ENCODE data around the gene AIPL1.

Gene AIPL1

GRCh38 chr17:6376931-6377361 is 58.0 kb downstream of the AIPL1 start:
- no peak for TF ChIP-seq EZH2phosphoT487 (IDR thresholded peaks at IDR 0.05; ENCODE audit: borderline replicate concordance)
- TF ChIP-seq CTCF (conservative IDR thresholded peaks at IDR 0.05; ENCODE audit: low read length): no peak
- Histone ChIP-seq H3K79me2 (ENCODE audit: insufficient read depth, low read length) (no peaks in the 10 kb centered on the region), H3K4me3 (ENCODE audit: low read length, poor library complexity, severe bottlenecking) (no peak overlapping the region), H3K4me1 (ENCODE audit: insufficient read depth, low read length, poor library complexity, severe bottlenecking) (no peaks in the 10 kb centered on the region), H3K9me3 (ENCODE audit: insufficient read depth, low read depth, low read length) (no peaks in the 10 kb centered on the region), H3K36me3 (ENCODE audit: insufficient read depth, low read length) (no peaks in the 10 kb centered on the region), H3K9me2 (replicated peaks; ENCODE audit: low read depth, low read length) (no peaks in the 10 kb centered on the region), H3K4me2 (ENCODE audit: low read depth, low read length, poor library complexity, severe bottlenecking) (no peak overlapping the region), H2AFZ (ENCODE audit: low read length) (no peak overlapping the region), H3K27me3 (ENCODE audit: insufficient read depth, low read length, poor library complexity, severe bottlenecking) (no peaks in the 10 kb centered on the region), H3K9ac (ENCODE audit: low read depth, low read length, poor library complexity, severe bottlenecking) (no peak overlapping the region), H4K20me1 (ENCODE audit: insufficient read depth, low read length, poor library complexity, severe bottlenecking) (no peaks in the 10 kb centered on the region), H3F3A (ENCODE audit: low read depth) (no peaks in the 10 kb centered on the region)

- Histone ChIP-seq H3K4me1 (ENCODE audit: insufficient read depth, low read length, poor library complexity, severe bottlenecking) (no peaks in the 10 kb centered on the region), H3K9me3 (ENCODE audit: insufficient read depth, low read depth, low read length) (no peaks in the 10 kb centered on the region), H4K20me1 (ENCODE audit: insufficient read depth, low read length, poor library complexity, severe bottlenecking) (no peaks in the 10 kb centered on the region), H3K79me2 (ENCODE audit: insufficient read depth, low read length) (no peaks in the 10 kb centered on the region), H3K27me3 (ENCODE audit: insufficient read depth, low read length, poor library complexity, severe bottlenecking) (no peaks in the 10 kb centered on the region), H3K36me3 (ENCODE audit: insufficient read depth, low read length) (no peaks in the 10 kb centered on the region), H3K4me2 (ENCODE audit: low read depth, low read length, poor library complexity, severe bottlenecking) (no peak overlapping the region), H3F3A (ENCODE audit: low read depth) (no peaks in the 10 kb centered on the region), H2AFZ (ENCODE audit: low read length) (no peak overlapping the region), H3K4me3 (ENCODE audit: low read length, poor library complexity, severe bottlenecking) (no peak overlapping the region), H3K9me2 (replicated peaks; ENCODE audit: low read depth, low read length) (no peaks in the 10 kb centered on the region), H3K9ac (ENCODE audit: low read depth, low read length, poor library complexity, severe bottlenecking) (no peak overlapping the region)
- TF ChIP-seq CTCF (conservative IDR thresholded peaks at IDR 0.05; ENCODE audit: low read length) (no peak), EZH2phosphoT487 (IDR thresholded peaks at IDR 0.05; ENCODE audit: borderline replicate concordance) (no peak)
These were observed 60.1 kb downstream of the AIPL1 start for GRCh38 chr17:6374761-6375312.

- no peaks in the 10 kb centered on the region for H3K27me3 ChIP-seq (ENCODE audit: insufficient read depth, low read length, poor library complexity, severe bottlenecking)
- H3K4me1 ChIP-seq (ENCODE audit: insufficient read depth, low read length, poor library complexity, severe bottlenecking): no peaks in the 10 kb centered on the region
- H3F3A ChIP-seq (ENCODE audit: low read depth): no peaks in the 10 kb centered on the region
- no peaks in the 10 kb centered on the region for H3K79me2 ChIP-seq (ENCODE audit: insufficient read depth, low read length)
- no peaks in the 10 kb centered on the region for H3K9me3 ChIP-seq (ENCODE audit: insufficient read depth, low read depth, low read length)
- no peaks in the 10 kb centered on the region for H3K36me3 ChIP-seq (ENCODE audit: insufficient read depth, low read length)
- H4K20me1 ChIP-seq (ENCODE audit: insufficient read depth, low read length, poor library complexity, severe bottlenecking): no peaks in the 10 kb centered on the region
- H3K9ac ChIP-seq (ENCODE audit: low read depth, low read length, poor library complexity, severe bottlenecking): no peak overlapping the region
- H3K4me2 ChIP-seq (ENCODE audit: low read depth, low read length, poor library complexity, severe bottlenecking): no peak overlapping the region
- no peaks in the 10 kb centered on the region for H3K9me2 ChIP-seq (replicated peaks; ENCODE audit: low read depth, low read length)
- TF ChIP-seq CTCF (conservative IDR thresholded peaks at IDR 0.05; ENCODE audit: low read length) (no peak), EZH2phosphoT487 (IDR thresholded peaks at IDR 0.05; ENCODE audit: borderline replicate concordance) (no peak)
- H2AFZ ChIP-seq (ENCODE audit: low read length): no peak overlapping the region
- H3K4me3 ChIP-seq (ENCODE audit: low read length, poor library complexity, severe bottlenecking): no peak overlapping the region
These were observed 60.6 kb downstream of the AIPL1 start for GRCh38 chr17:6374271-6374691.
